PFSK-1 (cell line): ENCODE results near the gene CNTN4.

Experiments used
- FOXP2 ChIP-seq: optimal IDR thresholded peaks from 2 replicates; pipeline ENCODE3; 2011; ENCODE audit warnings: borderline replicate concordance, control low read depth, inconsistent platforms; ENCODE audit not compliant: insufficient read depth; ENCODE audit errors: extremely low read length, extremely low read depth
- POLR2AphosphoS5 ChIP-seq: IDR thresholded peaks from 2 replicates; pipeline ENCODE4 v1.6.1; 2012; ENCODE audit warnings: low read depth, mild to moderate bottlenecking, control low read depth, low read length, moderate library complexity
- REST ChIP-seq, 2 experiments: IDR thresholded peaks; 2 replicates each; pipeline versions ENCODE4 v1.6.1 to v1.8.0; 2011 to 2012; ENCODE audit warnings: low read depth in 2 of 2, low read length in 2 of 2, control low read depth in 1 of 2, inconsistent platforms in 1 of 2, mild to moderate bottlenecking in 1 of 2, moderate library complexity in 1 of 2; ENCODE audit not compliant: insufficient read depth in 1 of 2
- SIN3A ChIP-seq: IDR thresholded peaks from 2 replicates; pipeline ENCODE4 v1.6.1; 2012; ENCODE audit warnings: mild to moderate bottlenecking, low read length, moderate library complexity, borderline replicate concordance; ENCODE audit not compliant: insufficient read depth
- TAF1 ChIP-seq: IDR thresholded peaks from 2 replicates; pipeline ENCODE4 v1.6.1; 2012; ENCODE audit warnings: low read length, control low read depth, borderline replicate concordance; ENCODE audit not compliant: insufficient read depth

The CNTN4 gene

GRCh38 chr3:2589336-2589969 lies 490.8 kb downstream of the CNTN4 start:
- no peak for TF ChIP-seq TAF1
- no peak for TF ChIP-seq SIN3A
- no peak for TF ChIP-seq FOXP2
- no peak for TF ChIP-seq REST (IDR thresholded peaks at IDR 0.05; ENCODE audit: insufficient read depth in 1 of 2, low read depth in 2 of 2, low read length in 2 of 2)
- TF ChIP-seq POLR2AphosphoS5, result no peak

GRCh38 chr3:2595486-2595885 lies 496.8 kb downstream of the CNTN4 start:
- TF ChIP-seq REST (IDR thresholded peaks at IDR 0.05; ENCODE audit: insufficient read depth in 1 of 2, low read depth in 2 of 2, low read length in 2 of 2) (no peak), POLR2AphosphoS5 (no peak), TAF1 (no peak), FOXP2 (no peak), SIN3A (no peak)

- TF ChIP-seq FOXP2, result no peak
- TF ChIP-seq TAF1, result no peak
- TF ChIP-seq POLR2AphosphoS5, result no peak
- TF ChIP-seq SIN3A, result no peak
- TF ChIP-seq REST (IDR thresholded peaks at IDR 0.05; ENCODE audit: insufficient read depth in 1 of 2, low read depth in 2 of 2, low read length in 2 of 2), result no peak
These were observed 498.9 kb downstream of the CNTN4 start for GRCh38 chr3:2597615-2598014.

DNA sequence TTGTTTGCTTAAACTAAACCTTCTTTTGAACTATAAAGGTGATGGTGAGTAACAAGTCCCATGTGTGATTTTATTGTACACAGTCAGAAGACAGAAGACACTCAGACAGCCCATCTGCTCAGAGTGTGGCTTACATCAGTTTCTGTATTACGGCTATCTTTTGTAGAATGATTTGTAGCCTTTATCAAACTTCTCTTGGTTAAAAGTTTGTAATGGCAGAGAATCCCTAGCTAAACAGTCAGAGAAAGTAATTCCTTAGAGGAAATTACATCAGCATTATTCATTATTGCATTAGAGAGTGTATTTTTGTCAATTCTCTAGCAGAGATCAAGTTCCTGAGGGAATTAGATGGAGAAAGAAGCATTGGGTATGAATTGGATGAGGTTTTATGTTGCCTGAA lies 500.8 kb downstream of the CNTN4 start:
- TF ChIP-seq FOXP2 (no peak), REST (IDR thresholded peaks at IDR 0.05; ENCODE audit: insufficient read depth in 1 of 2, low read depth in 2 of 2, low read length in 2 of 2) (no peak), POLR2AphosphoS5 (no peak), TAF1 (no peak), SIN3A (no peak)

DNA sequence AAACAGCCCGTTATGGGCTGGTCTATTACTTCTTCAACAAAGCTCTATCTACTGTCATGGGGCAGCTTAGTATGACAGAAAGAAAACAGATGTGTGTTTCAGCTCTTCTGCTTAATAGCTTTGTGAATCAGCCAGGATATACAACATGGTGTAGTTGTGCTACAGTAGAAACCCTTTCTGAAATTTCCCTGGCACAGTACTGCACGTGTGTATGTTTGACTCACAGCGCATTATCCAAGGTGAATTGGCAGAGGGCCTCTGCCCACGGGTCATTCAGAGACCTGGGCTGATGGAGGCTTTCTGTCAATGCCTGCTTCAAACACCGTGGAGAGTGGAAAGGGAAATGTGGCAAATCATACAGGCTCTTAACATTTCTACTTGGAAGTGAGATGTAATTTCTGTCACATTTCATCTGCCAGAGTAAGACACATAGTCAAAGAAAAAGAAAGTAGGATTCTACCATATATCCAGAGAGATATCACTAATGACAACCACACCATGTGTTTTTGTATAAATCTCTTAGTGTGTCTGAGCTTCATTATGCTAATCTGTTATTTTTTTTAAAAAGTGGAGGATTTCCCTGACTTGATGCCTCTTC lies 505.1 kb downstream of the CNTN4 start:
- no peak for TF ChIP-seq REST (IDR thresholded peaks at IDR 0.05; ENCODE audit: insufficient read depth in 1 of 2, low read depth in 2 of 2, low read length in 2 of 2)
- no peak for TF ChIP-seq TAF1
- no peak for TF ChIP-seq FOXP2
- TF ChIP-seq POLR2AphosphoS5, result no peak
- no peak for TF ChIP-seq SIN3A
